WERI-Rb-1 (cell line): ENCODE measurements around the gene SAMD11.

Experiments
- DNase-seq: peaks from one replicate; pipeline ENCODE4 v3.0.0-alpha.2; 2020
- H3K27ac ChIP-seq: fragments of 250-450 bp; sonication (Bioruptor Pico); 2 replicates; pipeline ENCODE4 v1.5.1; 2020; ENCODE audit warnings: mild to moderate bottlenecking, moderate library complexity
- H3K27me3 ChIP-seq: fragments of 250-450 bp; sonication (Bioruptor Pico); 2 replicates; pipeline ENCODE4 v1.5.1; 2021; ENCODE audit warnings: mild to moderate bottlenecking, low read depth, moderate library complexity; ENCODE audit not compliant: insufficient read depth, severe bottlenecking
- H3K36me3 ChIP-seq: fragments of 250-450 bp; sonication (Bioruptor Pico); 2 replicates; pipeline ENCODE4 v1.5.1; 2020; ENCODE audit warnings: mild to moderate bottlenecking, moderate library complexity
- H3K4me3 ChIP-seq: 2 replicates; pipeline ENCODE4 v1.5.1; 2011; ENCODE audit warnings: low read depth, mild to moderate bottlenecking, control low read depth, low read length
- H3K9me3 ChIP-seq: fragments of 250-450 bp; sonication (Bioruptor Pico); 2 replicates; pipeline ENCODE4 v1.5.1; 2021; ENCODE audit warnings: mild to moderate bottlenecking, moderate library complexity; ENCODE audit not compliant: severe bottlenecking
- CTCF ChIP-seq: IDR thresholded peaks from 2 replicates; pipeline ENCODE4 v1.5.1; 2011; ENCODE audit warnings: low read depth, mild to moderate bottlenecking, control low read depth, inconsistent platforms, low read length

SAMD11 gene

GRCh38 chr1:925561-926421 lies 2.1 kb downstream of the SAMD11 start:
- Histone ChIP-seq H3K27me3 (no peaks in the 10 kb centered on the region), H3K9me3 (no peaks in the 10 kb centered on the region), H3K36me3 (peaks cover 21% of the 10 kb centered on the region), H3K27ac (peak overlapping the region; percentile 58; the same call in 1 of the 2 replicates), H3K4me3 (peak overlapping the region; percentile 78)
- peak; percentile 75 for DNase-seq
- TF ChIP-seq CTCF: 0 out of 2 replicates have a peak, but pooled peaks have one; percentile 16

GRCh38 chr1:927234-927633 lies 3.5 kb downstream of the SAMD11 start:
- TF ChIP-seq CTCF: no peak
- no peak for DNase-seq
- Histone ChIP-seq H3K9me3 (no peaks in the 10 kb centered on the region), H3K27ac (no peak overlapping the region), H3K4me3 (no peak overlapping the region), H3K27me3 (no peaks in the 10 kb centered on the region), H3K36me3 (peaks cover 29% of the 10 kb centered on the region)

GRCh38 chr1:927748-928147 lies 4.0 kb downstream of the SAMD11 start:
- Histone ChIP-seq H3K9me3 (no peaks in the 10 kb centered on the region), H3K4me3 (no peak overlapping the region), H3K27ac (no peak overlapping the region), H3K36me3 (peaks cover 30% of the 10 kb centered on the region), H3K27me3 (no peaks in the 10 kb centered on the region)
- DNase-seq: no peak
- no peak for TF ChIP-seq CTCF

- H3K27me3 ChIP-seq: no peaks in the 10 kb centered on the region
- DNase-seq: no peak
- H3K27ac ChIP-seq: no peak overlapping the region
- TF ChIP-seq CTCF: no peak
- no peak overlapping the region for H3K4me3 ChIP-seq
- H3K36me3 ChIP-seq: peaks cover 30% of the 10 kb centered on the region
- no peaks in the 10 kb centered on the region for H3K9me3 ChIP-seq
Measured at GRCh38 chr1:928825-929661, 5.3 kb downstream of the SAMD11 start.

- no peak overlapping the region; the same call in 1 of the 2 replicates for H3K27ac ChIP-seq
- no peak for TF ChIP-seq CTCF
- H3K9me3 ChIP-seq: no peaks in the 10 kb centered on the region
- DNase-seq: no peak
- no peaks in the 10 kb centered on the region for H3K27me3 ChIP-seq
- H3K36me3 ChIP-seq: peaks cover 30% of the 10 kb centered on the region
- H3K4me3 ChIP-seq: no peak overlapping the region
Measured at GRCh38 chr1:929712-930632, 6.2 kb downstream of the SAMD11 start.
